CD4-positive, alpha-beta T cell treated with Interleukin-2 at 100 ng/mL for 4 hours (primary cell): ENCODE data around the gene PDHA1.

ENCODE experiments used
- DNase-seq: peaks from one replicate; pipeline ENCODE4 v3.0.0-alpha.2; 2020; ENCODE audit warnings: low spot score

PDHA1 gene

DNA sequence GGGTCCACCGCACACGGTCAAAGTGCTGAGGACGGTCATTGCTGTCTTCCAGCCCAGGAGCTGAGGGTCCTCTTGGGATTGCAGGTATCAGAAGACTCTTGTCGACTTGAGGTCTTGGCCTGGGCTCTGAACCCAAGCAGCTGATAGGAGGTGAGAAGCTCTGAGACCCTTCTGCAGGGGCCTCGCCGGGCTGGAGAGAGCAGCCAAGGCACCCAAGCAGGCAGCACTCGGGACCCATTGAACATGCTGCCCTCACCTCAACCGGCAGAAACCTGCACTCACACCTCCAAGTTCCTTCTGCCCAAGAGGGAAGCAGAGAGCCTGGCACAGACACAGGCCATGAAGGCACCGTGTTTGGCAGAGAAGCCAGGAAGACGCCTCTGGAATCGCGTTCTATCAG, 34.1 kb downstream of the PDHA1 start:
- no peak for DNase-seq

DNA sequence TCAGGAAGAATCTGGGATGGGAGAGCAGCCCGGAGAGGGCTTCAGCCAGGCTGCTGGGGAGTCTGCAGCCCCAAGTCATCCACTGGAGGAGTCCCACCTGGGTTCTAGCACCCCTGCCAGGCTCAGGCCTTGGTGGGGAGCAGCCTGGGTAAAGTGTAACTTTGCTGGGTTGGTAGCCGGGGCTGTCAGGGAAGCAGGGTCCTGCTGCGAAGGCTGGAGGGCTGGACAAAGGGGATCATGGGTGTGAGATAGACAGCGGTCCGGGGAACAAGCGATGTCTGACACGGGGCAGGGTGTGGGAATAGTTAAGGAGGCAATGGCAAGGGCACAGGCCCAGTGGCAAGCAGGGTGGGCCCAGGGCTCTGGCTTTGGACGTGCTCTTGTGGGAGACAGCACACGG, 37.6 kb downstream of the PDHA1 start:
- DNase-seq, result no peak

GRCh38 chrX:19382555-19383145, 38.9 kb downstream of the PDHA1 start:
- peak; percentile 29 for DNase-seq

GRCh38 chrX:19386679-19387078, 43.0 kb downstream of the PDHA1 start:
- no peak for DNase-seq

DNA sequence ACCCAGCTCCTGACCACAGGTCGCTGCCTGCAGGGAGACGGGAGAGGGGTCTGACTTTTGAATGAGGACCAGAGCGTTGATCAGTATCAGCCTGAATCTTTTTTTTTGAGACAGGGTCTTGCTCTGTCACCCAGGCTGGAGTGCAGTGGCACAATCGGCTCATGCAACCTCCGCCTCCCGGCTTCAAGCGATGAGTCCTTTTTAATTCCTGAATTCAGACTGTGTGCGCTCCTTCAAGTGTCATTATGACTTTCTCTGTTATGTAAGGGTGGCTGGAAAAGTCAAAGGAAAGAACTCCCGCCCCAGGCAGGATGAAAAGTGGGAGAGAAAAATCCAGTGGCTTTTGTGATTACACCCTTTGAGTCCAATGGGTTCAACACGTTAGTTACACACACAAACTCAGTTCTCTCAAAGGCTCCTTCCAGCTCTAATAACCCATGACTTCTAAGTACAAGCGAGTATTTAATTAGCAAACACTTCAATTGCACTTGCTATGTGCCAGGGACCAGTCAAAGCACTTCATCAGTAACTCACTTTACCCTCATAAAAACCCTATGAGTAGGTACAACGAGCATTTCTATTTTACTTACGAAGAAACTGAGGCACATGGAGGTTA, 44.4 kb downstream of the PDHA1 start:
- no peak for DNase-seq

DNA sequence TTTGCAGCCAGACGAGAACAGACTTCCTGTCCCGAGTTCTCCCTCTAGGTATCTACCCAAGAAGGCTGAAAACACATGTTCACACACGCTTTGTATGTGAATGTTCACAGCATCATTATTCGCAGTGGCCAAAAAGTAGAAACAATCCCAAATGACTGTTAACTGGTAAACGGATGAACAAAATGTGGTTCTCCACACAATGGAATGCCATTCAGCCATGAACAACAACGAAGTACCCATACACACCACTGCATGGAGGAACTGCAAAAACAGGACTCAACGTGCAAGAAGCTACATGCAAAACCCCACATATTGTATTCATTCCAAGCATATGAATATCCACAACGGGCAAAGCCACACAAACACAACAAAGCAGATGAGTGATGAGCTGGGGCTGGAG, 45.0 kb downstream of the PDHA1 start:
- no peak for DNase-seq

DNA sequence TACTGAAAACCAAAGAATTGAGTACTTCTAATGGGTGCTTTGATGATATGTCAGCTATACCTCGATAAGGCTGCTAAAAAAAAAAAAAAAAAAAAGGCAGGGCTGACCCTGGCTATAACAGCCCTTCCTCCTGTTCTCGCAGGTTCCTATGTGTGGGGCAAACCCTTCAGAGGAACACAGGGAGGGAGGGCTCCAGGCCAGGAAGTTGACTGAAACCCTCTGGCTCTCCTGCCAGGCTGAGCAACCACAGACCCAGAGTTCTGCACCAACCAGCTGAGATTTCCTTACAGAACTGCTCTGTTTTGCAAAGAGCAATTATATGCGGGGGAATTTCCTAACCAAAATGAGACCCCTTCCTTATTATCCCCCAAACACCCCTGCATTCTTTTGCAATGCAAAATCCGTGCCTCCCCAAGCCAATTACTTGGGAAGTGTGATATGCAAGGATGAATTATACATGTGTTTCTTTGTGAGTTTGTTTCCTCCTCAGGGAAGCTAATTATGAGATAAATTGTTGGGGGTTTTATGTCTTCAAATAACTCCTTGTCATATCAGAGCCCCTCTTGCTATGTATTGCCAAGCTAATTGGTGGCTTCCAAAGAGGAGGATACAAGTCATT, 45.6 kb downstream of the PDHA1 start:
- no peak for DNase-seq

DNA sequence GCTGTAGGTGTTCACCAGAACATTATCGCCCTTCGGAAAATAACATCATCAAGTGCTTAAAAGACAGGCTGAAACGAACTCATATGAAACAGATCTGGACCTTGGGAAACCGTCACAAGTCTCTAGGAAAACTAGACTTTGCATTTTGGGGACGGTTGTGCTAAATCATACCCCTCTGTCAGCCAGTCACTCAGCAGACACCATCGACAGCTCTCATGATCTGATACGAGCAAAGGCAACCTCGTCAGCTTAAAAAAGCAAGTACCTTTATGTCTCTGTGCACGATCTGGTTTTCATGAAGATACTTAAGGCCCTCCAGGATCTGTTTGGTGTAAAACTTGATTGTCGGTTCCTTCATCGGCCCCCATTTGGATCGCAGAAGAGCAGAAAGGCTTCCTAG, 48.4 kb downstream of the PDHA1 start:
- no peak for DNase-seq

GRCh38 chrX:19392703-19393102, 49.0 kb downstream of the PDHA1 start:
- DNase-seq, result no peak

- no peak for DNase-seq
Measured at GRCh38 chrX:19403696-19404095, 60.0 kb downstream of the PDHA1 start.

- DNase-seq, result no peak
Measured at GRCh38 chrX:19410259-19410658, 66.5 kb downstream of the PDHA1 start.
